Ovary (tissue), 9 donors: ENCODE data around the gene TUBA1C. TPM values are rescaled to one million over a fixed set of nuclear protein-coding genes. Genes with fewer than 3 reads are reported as not detected.
A peak's percentile ranks its signal among the peaks of the same experiment; 100 is the strongest.

Experiments
- DNase-seq, 5 donors: peaks; one replicate each; pipeline ENCODE4 v3.0.0-alpha.2; 2019 to 2020
- H3K27ac ChIP-seq, 2 donors: fragments of 200-600 bp; one replicate each; pipeline versions ENCODE4 v1.5.1 to v1.8.0; 2019 to 2022
- H3K27me3 ChIP-seq: fragments of 200-600 bp; one replicate; pipeline ENCODE4 v1.8.0; 2022
- H3K36me3 ChIP-seq: fragments of 200-600 bp; sonication (generic); one replicate; pipeline ENCODE4 v1.5.1; 2019
- H3K4me1 ChIP-seq: one replicate; pipeline ENCODE4 v1.8.1; 2013; ENCODE audit warnings: mild to moderate bottlenecking, moderate library complexity; ENCODE audit not compliant: insufficient read depth
- H3K4me3 ChIP-seq: fragments of 200-600 bp; sonication (generic); one replicate; pipeline ENCODE4 v1.5.1; 2017
- H3K9me3 ChIP-seq, 2 donors: fragments of 200-600 bp in 1 of 2; sonication (generic) in 1 of 2; one replicate each; pipeline versions ENCODE4 v1.5.1 to v1.8.1; 2013 to 2019; ENCODE audit warnings: mild to moderate bottlenecking in 1 of 2, moderate library complexity in 1 of 2
- CTCF ChIP-seq, 3 donors: fragments of 450-650 bp in 2 of 3; fragments of 200-600 bp in 1 of 3; IDR thresholded peaks; one replicate each; pipeline versions ENCODE4 v1.5.1 to v1.8.0; 2016 to 2022; ENCODE audit warnings: antibody characterized with exemption in 3 of 3, mild to moderate bottlenecking in 1 of 3
- EP300 ChIP-seq: sonication (generic); formaldehyde crosslinking; IDR thresholded peaks from one replicate; pipeline ENCODE4 v1.6.1; 2017; ENCODE audit warnings: antibody characterized with exemption
- POLR2A ChIP-seq: fragments of 450-650 bp; IDR thresholded peaks from one replicate; pipeline ENCODE4 v1.6.1; 2017; ENCODE audit warnings: antibody characterized with exemption, mild to moderate bottlenecking, moderate library complexity
- WGBS, 3 donors: extraction: QIAGEN DNeasy Blood & Tissue Kit in 1 of 3; methylation state at CpG; one replicate each; pipeline versions ENCODE4 v1.1.5 to v1.1.7; 2013 to 2017; 5-methylcytosine and 5-hydroxymethylcytosine counted together
- intact Hi-C, 4 donors: fragments of 100-400 bp; cut with DNase I; formaldehyde crosslinking; loops; one replicate each; pipeline versions ENCODE4 v1.11.0 to v1.15.1; 2022 to 2023
- polyA plus RNA-seq, 2 donors: library from polyadenylated mRNA; stranded (reverse); fragments of 200-250 nt in 1 of 2; fragments of 350-450 nt in 1 of 2; fragmentation: Illumina TruSeq in 1 of 2; extraction: RNeasy Lipid Tissue Mini Kit (QIAGEN cat#74804) in 1 of 2; gene quantifications; one replicate each; pipeline ENCODE4 v1.2.3, GENCODE V29; 2013 to 2014
- total RNA-seq, 7 donors: library from RNA; depleted of rRNA in 2 of 7; stranded (reverse); fragments of >200 nt in 2 of 7; fragmentation: NEBNext Ultra II Directional in 3 of 7; extraction: Animal tissue kit (Norgen Biotek cat#: 25700) in 3 of 7; gene quantifications; one replicate each; pipeline versions ENCODE4 v1.1.0 to v1.2.4, GENCODE V29; 2016 to 2023
- donor health status: DM: no; HTN: no; CAD: no; lungs with moderate emphysema.
- donor health status: DM: no; HTN: no; CAD: no.
- donor health status: Bipolar disorder and iron deficiency.
- donor health status: DM: yes; HTN: yes; CAD: no.
- donor health status: DM: no; HTN: no; CAD: no.
- donor health status: DM: yes; HTN: yes; CAD: no.

Gene TUBA1C
- total and polyA plus RNA-seq, 9 donors, result 51.9 to 179 (median 101) TPM

DNA sequence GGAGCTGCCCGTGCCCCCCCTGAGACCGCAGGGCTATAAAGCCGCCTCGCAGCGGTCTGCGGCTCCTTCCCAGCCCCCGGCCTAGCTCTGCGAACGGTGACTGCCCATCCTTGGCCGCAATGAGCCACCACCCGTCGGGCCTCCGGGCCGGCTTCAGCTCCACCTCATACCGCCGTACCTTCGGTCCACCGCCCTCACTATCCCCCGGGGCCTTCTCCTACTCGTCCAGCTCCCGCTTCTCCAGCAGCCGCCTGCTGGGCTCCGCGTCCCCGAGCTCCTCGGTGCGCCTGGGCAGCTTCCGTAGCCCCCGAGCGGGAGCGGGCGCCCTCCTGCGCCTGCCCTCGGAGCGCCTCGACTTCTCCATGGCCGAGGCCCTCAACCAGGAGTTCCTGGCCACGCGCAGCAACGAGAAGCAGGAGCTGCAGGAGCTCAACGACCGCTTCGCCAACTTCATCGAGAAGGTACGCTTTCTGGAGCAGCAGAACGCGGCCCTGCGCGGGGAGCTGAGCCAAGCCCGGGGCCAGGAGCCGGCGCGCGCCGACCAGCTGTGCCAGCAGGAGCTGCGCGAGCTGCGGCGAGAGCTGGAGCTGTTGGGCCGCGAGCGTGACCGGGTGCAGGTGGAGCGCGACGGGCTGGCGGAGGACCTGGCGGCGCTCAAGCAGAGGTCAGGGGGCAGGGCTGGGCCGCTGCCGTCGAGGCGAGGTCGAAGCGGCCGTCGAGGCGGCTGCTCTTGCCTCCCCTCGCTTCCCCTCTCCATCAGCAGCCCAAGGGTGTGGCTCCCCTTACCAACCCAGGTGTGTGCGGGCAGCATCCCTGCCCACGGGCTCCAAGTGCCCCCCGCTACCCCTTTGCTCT is 30.4 kb downstream of the TUBA1C start, which contains the start of gene PRPH:
Gene PRPH, plus strand, starts transcription at position 66 of the 855 bp plus-strand sequence. Its CDS starts 54 bp downstream, at position 120.
- intact Hi-C loops, result loop anchor here in 2 of 4 donors (5.0 to 10.0 kb wide), 2 partner anchors 42 to 219 kb away; partner anchors contain the start of gene C1QL4 (in 1 of the 2)
- Histone ChIP-seq H3K27me3 (peaks cover 5% of the 10 kb centered on the region), H3K27ac (no peak within 1 kb of the TSS), H3K4me3 (no peak within 1 kb of the TSS), H3K4me1 (peaks cover 8% of the 10 kb centered on the region), H3K36me3 (no peaks in the 10 kb centered on the region), H3K9me3 (no peaks in the 10 kb centered on the region)
- WGBS, 3 donors, result 8 to 26% (median 13%) methylated on average over 45 to 82 of the region's 82 CpGs
- TF ChIP-seq CTCF (IDR thresholded peaks at IDR 0.05) (no peak), EP300 (no peak), POLR2A (no peak)
- DNase-seq, result peak in 2 of 5 donors; percentile 31 to 61

- peaks cover 8% of the 10 kb centered on the region for H3K4me1 ChIP-seq
- TF ChIP-seq EP300 (no peak), CTCF (IDR thresholded peaks at IDR 0.05) (peak in 1 of 3 donors; percentile 34)
- no peak overlapping the region for H3K27ac ChIP-seq
- no peak overlapping the region for H3K4me3 ChIP-seq
- intact Hi-C loops, result loop anchor here in 2 of 4 donors (5.0 to 10.0 kb wide), 2 partner anchors 41 to 219 kb away; partner anchors contain the start of gene C1QL4 (in 1 of the 2)
- 10 to 22% (median 21%) methylated on average over 47 to 54 of the region's 54 CpGs for WGBS, 3 donors
- peaks cover 5% of the 10 kb centered on the region for H3K27me3 ChIP-seq
- no peaks in the 10 kb centered on the region for H3K36me3 ChIP-seq
- no peaks in the 10 kb centered on the region for H3K9me3 ChIP-seq
- peak in 2 of 5 donors; percentile 44 to 60 for DNase-seq
These were observed 31.4 kb downstream of the TUBA1C start for GRCh38 chr12:49296034-49296835.

GRCh38 chr12:49296836-49297694 is 32.2 kb downstream of the TUBA1C start:
- Histone ChIP-seq H3K4me1 (peaks cover 8% of the 10 kb centered on the region), H3K4me3 (no peak overlapping the region), H3K9me3 (no peaks in the 10 kb centered on the region), H3K27ac (no peak overlapping the region), H3K27me3 (peaks cover 5% of the 10 kb centered on the region), H3K36me3 (no peaks in the 10 kb centered on the region)
- TF ChIP-seq EP300, result no peak
- no peak for TF ChIP-seq CTCF (IDR thresholded peaks at IDR 0.05)
- TF ChIP-seq POLR2A, result no peak
- intact Hi-C loops, result loop anchor here in 2 of 4 donors (5.0 to 10.0 kb wide), 2 partner anchors 40 to 218 kb away; partner anchors contain the start of gene C1QL4 (in 1 of the 2)
- 2 to 8% (median 2%) methylated on average over 65 to 77 of the region's 77 CpGs for WGBS, 3 donors
- no peak for DNase-seq
